HG02870 (cell line): Measurements from ENCODE around the gene ZNF487.
"Not testable (repeated sequence)": the region's sequence is repeated elsewhere in the genome, so short reads cannot be mapped to it uniquely, and the experiment has no call there.

Experiments used
- ATAC-seq: cut with Tn5 transposase; IDR thresholded peaks from one replicate; pipeline ENCODE4 v1.9.1; 2021; ENCODE audit warnings: mild to moderate bottlenecking, moderate library complexity; ENCODE audit not compliant: unreplicated experiment

Gene ZNF487

DNA sequence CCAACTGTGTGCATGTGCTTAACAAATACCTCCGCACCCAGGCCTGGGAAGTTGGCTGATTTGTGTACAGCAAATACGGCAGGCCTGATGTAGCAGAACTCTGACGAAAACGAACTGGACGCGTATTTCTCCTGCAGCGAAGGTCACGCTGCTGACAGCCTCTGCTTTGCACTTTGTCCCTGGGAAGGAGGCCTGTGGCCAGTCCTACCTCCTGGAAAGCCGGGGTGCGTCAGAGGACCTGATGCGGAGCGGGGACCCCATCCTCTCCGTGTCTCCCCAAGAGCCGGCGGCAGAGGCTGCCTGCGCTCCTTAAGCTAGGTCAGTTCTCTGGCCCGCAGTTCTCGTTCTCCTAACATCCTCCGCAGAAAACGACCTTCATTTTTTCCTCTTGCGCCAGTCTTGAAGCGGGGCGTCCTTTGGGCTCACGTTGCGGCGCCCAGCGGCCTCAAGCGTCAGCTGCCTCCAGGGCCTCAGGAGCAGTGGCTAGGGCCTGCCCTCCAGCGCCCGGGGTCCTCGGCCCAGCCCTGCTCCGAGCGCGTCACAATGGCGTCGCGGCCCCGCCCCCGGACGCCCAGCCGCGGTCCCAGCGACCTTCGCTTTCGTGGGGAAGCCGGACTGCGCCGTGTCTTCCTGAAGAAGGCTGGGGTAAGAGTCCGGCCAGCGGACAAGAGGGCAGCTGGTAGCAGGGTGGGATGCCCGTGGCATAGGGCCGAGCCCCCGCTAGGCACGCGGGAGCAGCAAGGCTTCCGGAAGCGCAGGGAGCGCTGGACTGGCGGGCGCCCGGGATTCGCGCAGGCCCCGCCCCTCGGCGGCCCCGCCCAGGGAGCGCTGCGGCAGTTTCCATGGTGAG lies at the start of gene ZNF487:
Gene ZNF487, plus strand, starts transcription at position 821 of the 850 bp plus-strand sequence. CDS start 38,703 bp downstream, outside the sequence.
- ATAC-seq: peak; percentile 95

GRCh38 chr10:43387678-43388032 lies 49.3 kb upstream of the ZNF487 start:
- ATAC-seq: no peak

DNA sequence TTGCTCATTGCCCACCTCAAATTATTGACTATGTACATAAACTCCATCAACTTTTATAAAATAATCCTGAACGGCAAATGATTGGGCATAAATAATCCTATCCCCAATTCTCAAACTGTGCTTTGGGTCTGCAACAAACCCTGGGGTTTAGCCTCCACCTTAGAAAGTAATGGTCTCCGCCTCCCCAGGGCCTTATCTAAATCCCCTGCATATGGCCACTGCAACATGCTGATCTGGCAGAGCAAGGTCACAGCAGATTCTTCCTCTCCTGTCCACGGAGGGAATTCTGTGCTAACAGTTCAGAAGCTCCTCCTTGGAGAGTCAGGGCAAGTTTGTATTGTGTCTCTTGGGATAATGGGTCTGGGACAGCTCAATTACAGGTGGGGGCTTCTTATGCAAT lies 47.0 kb upstream of the ZNF487 start:
- ATAC-seq: no peak

DNA sequence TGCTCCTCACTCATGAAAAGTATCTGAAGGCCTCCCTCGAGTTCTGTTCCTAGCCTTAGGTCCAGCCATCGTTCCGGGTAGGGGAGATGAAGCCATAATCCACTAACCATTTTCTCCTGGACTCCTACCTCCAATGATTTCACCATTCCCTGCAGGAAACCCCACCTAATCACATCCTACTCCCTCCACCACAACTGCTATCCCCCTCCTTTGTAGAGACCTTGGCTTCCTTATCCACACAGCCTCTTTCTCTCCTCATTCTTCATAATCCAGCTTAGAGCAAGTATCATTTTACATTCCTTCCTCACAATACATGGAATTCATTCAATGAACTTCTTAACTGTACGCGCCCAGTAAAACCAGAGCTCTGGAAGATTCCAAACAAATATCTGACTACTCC lies 46.6 kb upstream of the ZNF487 start:
- ATAC-seq: no peak

- no peak for ATAC-seq
These were observed 46.2 kb upstream of the ZNF487 start for GRCh38 chr10:43390759-43391158.

GRCh38 chr10:43391496-43391895 lies 45.4 kb upstream of the ZNF487 start:
- no peak for ATAC-seq

DNA sequence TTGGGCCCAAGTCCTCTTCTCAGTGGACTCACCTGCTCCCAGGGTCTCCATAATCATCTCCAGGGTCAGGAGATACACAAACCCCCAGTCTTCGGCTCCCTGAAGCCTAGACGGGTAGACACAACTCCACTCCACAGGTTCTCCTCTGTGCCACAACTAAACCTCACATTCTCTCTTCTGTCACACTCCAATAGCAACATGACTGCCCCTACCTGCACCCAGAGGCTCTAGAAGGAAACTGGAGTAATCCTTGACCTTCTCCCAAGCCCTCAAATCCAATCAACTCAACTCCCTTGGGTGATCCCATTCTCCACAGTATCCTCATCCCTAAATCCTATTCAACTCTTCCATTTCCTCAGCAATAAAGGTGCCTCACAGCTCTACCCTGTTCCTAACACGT lies 44.2 kb upstream of the ZNF487 start:
- no peak for ATAC-seq

DNA sequence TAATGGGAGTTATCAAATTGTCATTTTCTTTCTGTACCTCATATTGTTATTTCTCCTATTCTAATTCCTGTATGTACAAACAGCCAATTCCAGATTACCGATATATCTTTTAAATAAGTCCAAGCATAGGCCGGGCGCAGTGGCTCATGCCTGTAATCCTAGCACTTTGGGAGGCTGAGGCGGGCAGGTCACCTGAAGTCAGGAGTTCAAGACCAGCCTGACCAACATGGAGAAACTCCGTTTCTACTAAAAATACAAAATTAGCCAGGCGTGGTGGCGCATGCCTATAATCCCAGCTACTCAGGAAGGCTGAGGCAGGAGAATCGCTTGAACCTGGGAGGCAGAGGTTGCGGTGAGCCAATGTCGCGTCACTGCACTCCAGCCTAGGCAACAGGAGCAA lies 43.7 kb upstream of the ZNF487 start:
- not testable (repeated sequence) for ATAC-seq

DNA sequence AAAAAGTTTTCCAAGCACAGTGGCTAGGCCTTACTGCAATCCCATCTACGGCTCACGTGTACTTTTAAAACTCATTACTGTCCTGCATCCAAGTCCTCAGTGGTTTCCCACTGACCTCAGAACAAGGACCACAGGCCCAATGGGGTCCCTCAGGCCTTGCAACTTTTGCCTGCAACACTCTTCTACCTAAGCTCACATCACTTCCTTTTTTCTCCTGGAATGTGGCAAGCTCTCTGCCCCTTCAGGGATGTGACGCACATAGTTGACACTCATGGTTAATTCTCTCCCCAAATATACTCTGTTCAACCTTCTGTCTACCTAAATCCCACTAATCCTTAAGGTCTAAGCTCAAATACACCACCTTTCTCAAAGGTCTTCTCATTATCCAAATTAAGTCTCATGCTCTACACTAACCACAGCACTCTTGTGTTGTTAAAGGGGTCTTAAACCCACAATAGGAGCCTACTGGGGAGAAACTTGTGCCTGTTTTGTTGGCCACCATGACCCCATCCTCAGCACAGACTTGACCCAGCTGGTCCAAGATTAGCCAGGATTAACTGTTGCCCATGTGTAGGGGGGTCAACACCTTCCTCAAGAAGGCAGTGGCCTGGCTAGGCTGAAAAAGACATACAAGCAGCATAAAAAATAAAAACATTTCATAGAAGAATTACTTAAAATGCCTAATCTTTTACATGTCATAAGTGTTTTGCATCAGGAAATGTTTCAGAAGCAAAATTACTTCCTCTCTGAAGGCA lies 43.1 kb upstream of the ZNF487 start:
- ATAC-seq: no peak

- ATAC-seq: no peak
These were observed 42.0 kb upstream of the ZNF487 start for GRCh38 chr10:43394868-43395267.

- no peak for ATAC-seq
These were observed 41.3 kb upstream of the ZNF487 start for GRCh38 chr10:43395571-43396060.

DNA sequence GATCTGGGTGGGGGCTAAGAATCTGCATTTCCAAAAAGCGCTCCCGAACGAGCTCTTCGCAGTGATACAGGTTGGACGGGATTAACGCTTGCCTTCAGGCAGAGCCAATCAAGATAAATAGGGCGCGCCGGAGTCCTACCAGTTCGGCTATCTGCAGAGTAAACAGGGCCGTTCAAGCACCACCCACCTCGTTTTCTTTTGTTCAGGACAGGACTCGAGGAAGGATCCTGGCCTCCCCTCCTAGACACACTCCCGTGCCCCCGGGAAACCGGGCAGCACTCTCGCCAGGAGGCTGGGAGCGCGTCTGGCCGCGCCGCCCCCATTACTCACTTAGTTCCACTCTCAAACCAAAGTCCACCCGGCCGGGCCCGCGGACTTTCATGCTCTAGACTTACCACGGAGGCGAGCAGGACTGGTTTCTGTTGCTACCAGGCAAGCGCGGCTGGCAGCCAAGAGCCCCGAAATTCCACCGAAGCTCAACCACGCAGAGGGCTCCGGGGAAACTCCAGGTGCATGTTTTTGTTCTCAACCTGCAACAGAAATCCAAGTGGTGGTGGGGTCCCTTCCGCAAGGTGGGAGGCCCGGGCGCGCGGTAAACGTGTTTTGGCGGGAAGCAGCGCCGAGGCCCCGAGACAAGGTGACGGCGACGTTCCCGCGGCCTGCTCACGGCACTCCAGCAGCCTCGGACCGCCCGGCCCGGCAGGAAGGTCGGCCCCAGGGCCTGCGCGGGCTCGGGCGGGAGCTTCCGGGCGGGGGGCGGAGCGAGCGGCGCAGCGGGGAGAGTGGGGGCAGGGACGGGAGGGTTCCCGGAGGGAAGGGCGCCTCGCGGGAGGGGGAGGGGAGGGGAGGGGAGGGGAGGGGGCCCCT lies 40.6 kb upstream of the ZNF487 start:
- peak; percentile 41 for ATAC-seq

DNA sequence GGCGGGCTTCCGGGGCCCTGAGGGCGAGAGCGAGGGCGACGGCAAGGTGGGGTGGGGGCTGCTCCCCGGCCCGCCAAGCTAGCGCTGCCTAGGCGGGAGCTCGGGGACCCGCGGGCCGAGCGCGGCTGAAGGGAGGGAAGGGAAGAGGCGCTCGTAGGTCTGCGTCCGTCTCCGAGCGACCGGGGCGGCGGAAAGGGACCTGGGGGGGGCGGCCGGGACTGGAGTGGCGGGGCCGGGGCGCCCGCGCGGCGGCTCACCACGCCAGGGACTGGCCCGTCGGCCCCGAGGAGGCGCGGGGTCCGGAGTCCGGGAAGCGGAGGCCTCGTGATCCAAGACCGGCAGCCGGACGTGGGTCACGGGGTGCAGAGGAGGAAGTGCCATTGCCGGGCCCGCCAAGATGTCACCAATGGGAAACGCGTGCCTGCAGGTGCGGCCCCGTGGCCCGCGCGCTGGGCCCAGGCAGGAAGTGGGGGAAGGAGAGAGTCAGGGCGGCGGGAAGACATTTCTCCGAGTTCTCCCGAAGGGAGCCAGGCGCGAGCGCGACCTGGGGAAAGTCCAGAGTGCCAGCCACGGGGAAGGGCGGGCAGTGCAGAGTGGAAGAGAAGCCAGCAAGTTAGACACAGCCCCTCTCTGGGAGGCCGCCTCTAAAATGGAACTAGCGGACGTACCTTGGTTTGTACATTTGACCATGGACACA lies 39.8 kb upstream of the ZNF487 start:
- ATAC-seq: peak; percentile 77

DNA sequence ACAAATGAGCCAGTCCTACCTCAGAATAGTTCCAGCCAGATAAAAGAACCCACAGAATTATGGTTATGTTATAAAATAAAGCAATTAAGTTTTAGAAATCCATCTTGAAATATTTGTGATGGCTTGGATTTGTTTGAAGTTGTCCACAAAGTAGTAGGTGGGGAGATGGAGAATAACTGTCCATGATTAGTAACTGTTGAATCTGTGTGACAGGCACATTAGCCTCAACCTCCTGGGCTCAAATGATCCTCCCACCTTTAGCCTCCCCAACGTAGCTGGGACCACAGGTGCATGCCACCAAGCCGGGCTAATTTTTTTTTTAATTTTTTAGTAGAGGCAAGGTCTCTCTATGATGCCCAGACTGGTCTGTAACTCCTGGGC lies 38.0 kb upstream of the ZNF487 start:
- ATAC-seq: no peak

GRCh38 chr10:43399320-43400310 lies 37.3 kb upstream of the ZNF487 start:
- ATAC-seq: no peak

DNA sequence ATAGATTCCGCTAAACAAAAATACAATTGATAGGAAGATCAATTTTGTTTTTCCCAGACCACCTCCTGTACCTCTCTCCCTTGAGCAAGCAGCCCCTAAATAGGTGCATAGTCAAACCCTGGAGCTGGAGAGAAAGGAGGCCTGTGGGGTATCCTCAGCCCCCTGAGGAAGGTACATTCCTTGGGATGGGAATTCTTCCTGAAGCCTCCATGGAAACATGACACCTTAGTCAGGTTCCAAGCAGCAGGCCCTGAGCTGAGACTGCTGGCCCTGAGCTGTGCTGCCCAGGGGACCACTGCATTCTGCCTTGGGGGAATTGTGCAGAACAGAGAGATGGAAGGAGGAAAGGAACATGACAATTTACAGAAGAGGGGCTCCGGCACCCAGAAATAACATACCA lies 35.3 kb upstream of the ZNF487 start:
- ATAC-seq: no peak

- no peak for ATAC-seq
These were observed 34.7 kb upstream of the ZNF487 start for GRCh38 chr10:43402176-43402575.

GRCh38 chr10:43402880-43403452 lies 33.9 kb upstream of the ZNF487 start:
- ATAC-seq: no peak
